Measurements from ENCODE around the gene IL4I1.
"Not testable (repeated sequence)": the region's sequence is repeated elsewhere in the genome, so short reads cannot be mapped to it uniquely, and the experiment has no call there.

Gene IL4I1, protein sequence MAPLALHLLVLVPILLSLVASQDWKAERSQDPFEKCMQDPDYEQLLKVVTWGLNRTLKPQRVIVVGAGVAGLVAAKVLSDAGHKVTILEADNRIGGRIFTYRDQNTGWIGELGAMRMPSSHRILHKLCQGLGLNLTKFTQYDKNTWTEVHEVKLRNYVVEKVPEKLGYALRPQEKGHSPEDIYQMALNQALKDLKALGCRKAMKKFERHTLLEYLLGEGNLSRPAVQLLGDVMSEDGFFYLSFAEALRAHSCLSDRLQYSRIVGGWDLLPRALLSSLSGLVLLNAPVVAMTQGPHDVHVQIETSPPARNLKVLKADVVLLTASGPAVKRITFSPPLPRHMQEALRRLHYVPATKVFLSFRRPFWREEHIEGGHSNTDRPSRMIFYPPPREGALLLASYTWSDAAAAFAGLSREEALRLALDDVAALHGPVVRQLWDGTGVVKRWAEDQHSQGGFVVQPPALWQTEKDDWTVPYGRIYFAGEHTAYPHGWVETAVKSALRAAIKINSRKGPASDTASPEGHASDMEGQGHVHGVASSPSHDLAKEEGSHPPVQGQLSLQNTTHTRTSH

DNA sequence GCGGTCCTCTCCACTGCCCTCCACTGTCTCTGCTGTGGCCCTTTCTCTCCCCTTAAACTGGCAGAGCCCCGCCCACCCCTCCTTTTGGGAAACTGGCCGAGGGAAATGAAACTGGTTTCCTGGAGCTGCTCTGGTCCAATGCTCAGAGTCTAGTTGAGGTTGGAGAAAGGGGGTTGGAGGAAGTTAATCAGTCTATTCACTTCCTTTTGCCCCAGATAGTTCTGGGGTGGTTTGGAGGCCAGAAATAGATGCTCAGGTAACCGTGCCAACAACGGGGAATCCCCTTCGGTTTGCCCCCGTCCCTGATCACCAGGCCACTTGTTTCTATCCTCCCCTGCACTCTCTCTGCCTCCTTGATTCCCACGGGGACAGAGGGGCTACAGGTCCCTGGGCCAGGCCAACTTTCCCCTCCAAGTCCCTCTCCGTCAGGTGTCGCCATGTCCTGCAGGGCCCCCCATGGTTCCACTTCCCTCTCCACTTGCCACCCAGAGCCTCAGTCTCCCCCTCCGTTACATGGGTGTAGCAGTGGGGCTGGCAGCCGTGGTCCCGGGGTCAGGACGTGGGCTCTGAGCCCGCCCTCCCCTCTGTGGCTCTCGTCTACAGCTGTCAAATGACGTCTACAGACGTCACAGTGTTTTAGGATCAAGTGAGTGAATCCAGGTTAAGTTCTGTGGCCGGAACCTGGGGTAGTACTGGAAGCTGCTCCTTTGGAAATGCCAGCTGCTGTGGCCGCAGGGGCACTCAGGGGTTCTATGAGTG is at the start of gene IL4I1:
Gene IL4I1, minus strand, starts transcription at position 25 of the 759 bp plus-strand sequence. CDS start 727 bp downstream, outside the sequence.
- DNase-seq (ENCODE audit: extremely low read depth in 1 of 2, low read depth in 1 of 2) = peak; percentile 19 to 41

DNA sequence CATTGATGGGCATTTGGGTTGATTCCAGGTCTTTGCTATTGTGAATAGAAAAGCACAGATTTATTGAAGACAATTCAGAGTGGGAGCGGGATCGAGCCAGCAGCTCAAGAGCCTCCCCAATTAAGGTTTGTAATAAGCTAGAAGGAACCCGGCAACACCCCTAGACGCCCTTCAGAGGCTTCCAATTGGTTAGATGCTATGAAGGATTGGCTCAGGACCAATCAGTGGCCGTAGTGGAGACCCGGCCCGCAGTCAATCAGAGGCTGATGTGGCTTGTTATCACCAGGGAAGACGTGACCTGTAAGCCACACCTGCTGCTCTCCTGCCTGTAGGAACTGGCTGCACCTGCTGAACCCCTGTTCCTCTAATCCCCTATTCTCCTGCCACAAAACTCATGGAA is 49.7 kb upstream of the IL4I1 start:
- no peak for DNase-seq (ENCODE audit: extremely low read depth in 1 of 2, low read depth in 1 of 2)

DNA sequence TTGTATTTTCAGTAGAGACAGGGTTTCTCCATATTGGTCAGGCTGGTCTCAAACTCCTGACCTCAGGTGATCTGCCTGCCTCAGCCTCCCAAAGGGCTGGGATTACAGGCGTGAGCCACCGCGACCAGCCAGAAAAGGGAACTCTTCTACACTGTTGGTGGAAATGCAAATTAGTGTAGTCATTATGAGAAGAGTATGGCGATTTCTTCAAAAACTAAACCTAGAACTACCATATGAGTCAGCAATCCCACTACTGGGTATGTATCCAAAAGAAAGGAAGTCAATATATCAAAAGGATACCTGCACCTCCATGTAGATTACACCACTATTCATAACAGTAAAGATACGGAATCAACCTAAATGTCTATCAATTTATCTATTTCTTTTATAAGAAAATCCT is 47.9 kb upstream of the IL4I1 start:
- not testable (repeated sequence) for DNase-seq (ENCODE audit: extremely low read depth in 1 of 2, low read depth in 1 of 2)

DNA sequence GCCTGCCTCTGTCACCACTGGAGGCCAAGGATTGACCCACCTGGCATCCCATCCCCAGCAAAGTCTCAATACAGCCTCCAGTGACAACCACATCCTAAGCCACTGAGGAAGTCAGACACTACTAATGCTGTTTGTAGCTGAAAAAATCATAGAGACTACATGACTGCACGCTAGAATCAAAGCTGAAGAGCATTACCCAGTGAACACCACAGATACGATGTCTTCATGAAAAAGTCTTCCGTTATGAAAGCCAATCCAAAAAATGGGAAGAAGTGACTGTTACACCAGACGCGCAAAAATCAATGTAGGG is 43.8 kb upstream of the IL4I1 start:
- no peak for DNase-seq (ENCODE audit: extremely low read depth in 1 of 2, low read depth in 1 of 2)

DNA sequence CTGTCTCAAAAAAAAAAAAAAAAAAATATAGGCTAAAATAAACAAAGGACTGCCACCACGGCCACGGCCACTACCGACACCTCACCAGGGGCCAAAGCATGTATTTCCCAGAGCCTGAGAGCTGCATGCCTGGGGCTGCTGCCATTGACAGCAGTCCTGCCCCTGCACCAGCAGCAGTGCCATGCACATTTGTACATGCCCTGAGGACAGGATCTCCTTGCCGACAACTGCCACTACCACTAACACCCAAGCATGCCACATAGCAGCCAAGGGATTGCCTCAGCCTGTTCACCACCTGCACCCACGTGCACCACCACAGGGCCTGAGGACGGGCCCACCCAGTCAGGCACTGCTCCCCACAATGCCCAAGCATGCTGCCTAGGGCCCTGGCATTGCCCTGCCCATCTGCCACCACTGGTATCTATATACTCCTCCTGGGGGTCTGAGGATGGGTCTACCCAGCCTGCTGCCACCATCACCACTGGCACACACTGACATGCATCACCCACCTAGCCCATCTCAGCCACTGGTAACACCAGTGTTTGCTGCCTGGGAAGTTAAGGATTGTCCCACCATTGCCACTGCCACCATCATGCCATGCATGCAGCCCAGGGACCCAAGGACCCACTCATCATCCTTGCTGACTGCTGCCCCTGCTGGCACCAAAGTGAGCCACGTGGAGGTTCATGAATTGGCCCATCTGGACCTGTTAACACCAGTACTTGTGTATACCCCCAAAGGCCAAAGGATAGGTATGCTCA is 43.2 kb upstream of the IL4I1 start:
- DNase-seq (ENCODE audit: extremely low read depth in 1 of 2, low read depth in 1 of 2) = no peak

DNA sequence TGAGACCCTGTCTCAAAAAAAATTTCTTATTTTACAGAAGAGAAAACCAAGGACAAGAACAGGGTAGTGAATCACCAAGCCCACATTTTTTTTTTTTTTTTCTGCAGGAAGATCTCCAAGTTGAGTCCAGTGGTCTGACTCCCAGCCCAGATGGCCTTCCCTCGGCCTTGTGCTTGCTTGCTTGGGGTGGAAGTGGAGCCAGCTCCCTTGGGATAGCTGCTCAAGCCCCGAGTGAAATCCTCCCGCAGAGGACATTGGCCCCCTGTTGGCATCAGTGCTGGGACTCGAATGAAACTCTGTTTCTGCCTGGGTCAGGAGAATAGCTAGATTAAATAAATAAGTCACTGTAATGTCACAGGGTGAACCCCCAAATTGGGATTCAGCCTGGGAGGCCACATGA is 42.0 kb upstream of the IL4I1 start:
- DNase-seq (ENCODE audit: extremely low read depth in 1 of 2, low read depth in 1 of 2) = no peak

DNA sequence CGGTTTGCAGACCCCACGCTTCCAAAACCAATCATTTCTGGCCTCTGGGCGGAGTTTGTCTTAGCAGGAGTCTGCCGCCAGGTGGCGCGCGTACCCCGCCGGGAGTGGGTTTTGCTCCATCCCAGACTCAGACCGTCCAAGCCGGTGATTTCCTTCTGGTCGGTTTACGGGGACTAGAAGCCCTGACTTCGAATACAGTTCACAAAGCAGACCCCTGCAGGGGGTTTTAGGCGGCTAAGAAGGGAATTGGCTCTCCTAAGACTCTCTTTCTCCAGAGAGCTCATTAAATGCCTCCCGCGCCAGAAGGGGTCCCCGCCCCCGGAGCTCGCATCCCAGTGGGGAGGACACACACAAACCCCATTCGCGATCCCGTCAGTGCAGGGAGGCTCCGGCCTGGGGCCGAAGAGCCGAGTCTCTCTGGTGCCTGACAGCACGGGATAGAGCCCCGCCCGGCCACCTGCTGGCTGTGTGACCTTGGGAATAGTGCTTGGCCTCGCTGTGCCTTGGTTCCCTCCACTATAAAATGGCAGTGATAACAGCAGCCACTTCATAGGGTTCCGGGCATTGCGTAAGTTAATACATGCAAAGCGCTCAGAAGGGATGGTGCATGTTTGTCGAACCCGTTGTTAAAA is 41.2 kb upstream of the IL4I1 start:
- DNase-seq (ENCODE audit: extremely low read depth in 1 of 2, low read depth in 1 of 2) = peak; percentile 42 to 72

DNA sequence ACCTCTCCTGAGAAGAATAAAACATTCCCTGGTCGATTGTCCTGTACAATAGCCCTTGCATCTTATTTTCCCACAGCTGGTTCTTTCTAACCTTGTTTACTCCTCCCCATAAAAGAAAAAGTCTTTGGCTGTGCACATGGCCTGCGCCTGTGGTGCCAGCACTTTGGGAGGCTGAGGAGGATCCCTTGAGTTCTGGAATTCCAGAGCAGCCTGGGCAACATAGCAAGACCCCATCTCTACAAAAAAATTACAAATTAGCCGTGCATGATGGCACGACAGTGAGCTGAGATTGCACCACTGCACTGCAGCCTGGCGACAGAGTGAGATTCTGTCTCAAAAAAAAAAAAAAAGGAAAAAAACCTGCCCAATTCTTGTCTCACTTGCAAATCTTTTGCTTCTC is 39.9 kb upstream of the IL4I1 start:
- DNase-seq (ENCODE audit: extremely low read depth in 1 of 2, low read depth in 1 of 2) = no peak

DNA sequence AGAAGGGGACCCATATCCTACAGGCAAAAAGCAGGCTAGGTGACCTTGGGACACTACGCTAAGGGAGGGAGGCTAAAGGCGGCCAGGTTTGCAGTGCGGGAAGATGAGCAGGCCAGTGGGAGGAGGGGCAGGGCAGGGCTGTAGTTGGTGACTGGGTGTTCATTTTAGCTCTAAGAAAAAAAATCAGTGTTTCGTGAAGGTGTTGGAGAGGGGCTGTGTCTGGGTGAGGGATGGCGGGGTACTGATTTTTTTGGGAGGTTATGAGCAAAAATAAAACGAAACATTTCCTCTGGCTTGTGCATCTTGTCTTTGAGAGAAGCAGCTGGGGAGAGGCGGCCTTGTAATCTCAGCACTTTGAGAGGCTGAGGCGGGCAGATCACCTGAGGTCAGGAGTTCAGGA is 37.0 kb upstream of the IL4I1 start:
- no peak for DNase-seq (ENCODE audit: extremely low read depth in 1 of 2, low read depth in 1 of 2)

DNA sequence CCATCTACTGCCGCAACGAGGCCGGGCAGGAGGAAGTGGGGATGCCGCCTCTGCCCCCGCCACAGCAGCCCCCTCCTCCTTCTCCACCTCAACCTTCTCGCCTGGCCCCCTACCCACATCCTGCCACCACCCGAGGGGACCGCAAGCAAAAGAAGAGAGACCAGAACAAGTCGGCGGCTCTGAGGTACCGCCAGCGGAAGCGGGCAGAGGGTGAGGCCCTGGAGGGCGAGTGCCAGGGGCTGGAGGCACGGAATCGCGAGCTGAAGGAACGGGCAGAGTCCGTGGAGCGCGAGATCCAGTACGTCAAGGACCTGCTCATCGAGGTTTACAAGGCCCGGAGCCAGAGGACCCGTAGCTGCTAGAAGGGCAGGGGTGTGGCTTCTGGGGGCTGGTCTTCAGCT is 36.0 kb upstream of the IL4I1 start:
- no peak for DNase-seq (ENCODE audit: extremely low read depth in 1 of 2, low read depth in 1 of 2)

DNA sequence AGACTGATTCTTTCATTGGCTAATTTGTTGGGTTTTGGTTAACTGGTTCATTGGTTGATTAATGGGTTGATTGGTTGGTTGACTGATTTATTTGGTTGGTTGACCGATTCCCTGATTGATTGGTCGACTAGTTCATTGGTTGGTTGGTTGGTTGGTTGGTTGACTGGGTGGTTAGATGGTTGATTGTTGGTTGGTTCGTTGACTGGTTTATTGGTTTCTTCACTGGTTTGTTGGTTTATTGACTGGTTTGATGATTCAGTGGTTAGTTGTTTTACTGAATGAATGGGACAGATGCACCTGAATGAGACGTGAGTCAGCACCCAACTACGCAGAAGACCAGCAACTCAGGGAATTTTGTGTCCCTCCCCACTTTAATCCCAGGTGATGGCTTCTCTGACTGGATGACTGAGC is 35.4 kb upstream of the IL4I1 start:
- no peak for DNase-seq (ENCODE audit: extremely low read depth in 1 of 2, low read depth in 1 of 2)

DNA sequence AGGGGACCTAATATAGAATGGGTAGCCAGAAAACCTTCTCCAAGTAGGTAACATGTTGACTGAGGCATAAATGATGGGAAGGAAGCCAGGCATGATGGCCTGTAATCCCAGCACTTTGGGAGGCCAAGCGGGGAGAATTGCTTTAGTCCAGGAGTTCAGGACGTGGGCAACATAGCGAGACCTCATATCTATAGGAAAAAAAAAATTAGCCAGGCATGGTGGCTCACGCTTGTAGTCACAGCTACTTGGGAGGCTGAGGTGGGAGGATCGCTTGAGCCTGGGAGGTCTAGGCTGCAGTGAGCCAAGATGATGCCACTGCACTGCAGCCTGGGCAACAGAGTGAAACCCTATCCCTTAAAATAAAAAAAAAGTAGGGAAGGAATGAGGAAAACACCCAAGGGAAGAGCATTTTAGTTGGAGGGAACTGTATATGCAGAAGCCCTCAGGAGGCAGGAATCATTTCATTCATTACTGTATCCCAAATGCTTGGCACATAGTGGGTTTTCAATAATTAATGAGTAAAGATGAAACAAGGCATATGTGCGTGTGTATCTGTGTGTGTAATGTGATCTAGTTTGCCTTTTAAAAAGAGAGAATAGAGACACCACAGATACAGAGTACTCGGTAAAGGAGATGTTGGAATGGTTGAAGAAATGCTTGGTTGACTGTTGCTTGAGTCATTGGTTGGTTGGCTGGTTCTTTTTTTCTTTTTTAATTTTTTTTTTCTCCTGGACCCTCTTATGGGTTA is 34.8 kb upstream of the IL4I1 start:
- no peak for DNase-seq (ENCODE audit: extremely low read depth in 1 of 2, low read depth in 1 of 2)

DNA sequence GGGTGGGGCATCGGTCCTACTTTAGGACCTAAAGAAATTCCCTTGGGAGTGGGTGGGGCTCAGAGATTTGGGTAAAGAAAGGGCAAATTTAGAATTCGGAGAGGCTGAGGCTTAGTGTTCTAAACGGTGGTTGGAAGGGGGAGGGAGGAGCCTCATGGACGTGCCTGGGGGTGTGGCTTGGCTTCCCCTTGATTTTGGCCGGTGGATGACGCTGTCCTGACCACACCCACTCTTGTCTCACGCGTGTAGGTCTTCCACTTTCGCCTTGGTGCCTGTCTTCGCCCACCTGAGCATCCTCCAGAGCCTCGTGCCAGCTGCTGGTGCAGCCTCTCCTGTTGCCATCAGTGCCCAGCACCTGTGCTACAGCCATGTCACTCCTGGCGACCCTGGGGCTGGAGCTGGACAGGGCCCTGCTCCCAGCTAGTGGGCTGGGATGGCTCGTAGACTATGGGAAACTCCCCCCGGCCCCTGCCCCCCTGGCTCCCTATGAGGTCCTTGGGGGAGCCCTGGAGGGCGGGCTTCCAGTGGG is 33.9 kb upstream of the IL4I1 start:
- no peak for DNase-seq (ENCODE audit: extremely low read depth in 1 of 2, low read depth in 1 of 2)

DNA sequence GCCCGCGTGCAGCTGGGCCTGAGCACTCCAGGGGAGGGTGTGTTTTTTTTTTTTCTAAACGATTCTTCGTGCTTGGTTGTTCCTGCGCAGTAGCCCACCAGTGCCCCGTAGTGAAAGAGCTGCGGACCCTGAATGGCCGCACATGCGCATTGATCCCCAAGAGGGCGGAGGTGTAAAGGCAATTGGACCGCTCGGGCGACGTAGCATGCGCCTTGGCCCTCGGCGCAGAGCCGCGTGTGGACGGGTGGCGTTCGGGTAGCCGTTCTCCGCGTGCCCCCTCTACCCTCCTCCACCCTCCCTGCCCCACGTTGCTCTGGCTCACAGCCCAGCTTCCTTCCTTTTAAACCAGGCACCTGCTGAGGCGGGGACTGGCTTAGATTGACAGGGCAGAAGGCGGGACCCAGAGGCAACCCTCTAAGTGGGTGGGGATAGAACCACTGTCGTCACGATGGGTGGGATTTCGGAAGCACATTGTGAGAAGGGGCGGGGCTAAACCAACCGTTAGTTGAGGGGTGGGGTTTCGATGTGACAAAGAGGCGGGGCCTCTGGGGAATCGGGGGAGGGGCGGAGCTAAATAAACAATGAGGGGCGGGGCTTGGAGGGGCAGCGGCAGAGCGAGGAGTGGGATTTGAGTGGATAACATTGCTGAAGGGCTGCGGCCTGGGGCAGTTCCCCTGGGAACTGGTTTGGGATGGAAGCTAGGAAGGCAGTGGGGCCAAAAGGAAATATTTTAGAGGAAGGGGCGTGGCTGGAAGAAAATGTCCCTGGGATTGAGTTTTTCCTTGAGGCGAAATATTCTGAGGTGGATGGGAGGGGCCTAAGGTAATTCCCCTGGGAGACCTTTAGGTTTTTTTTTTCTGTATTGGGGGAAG is 33.2 kb upstream of the IL4I1 start:
- DNase-seq (ENCODE audit: extremely low read depth in 1 of 2, low read depth in 1 of 2) = peak; percentile 80 to 87

DNA sequence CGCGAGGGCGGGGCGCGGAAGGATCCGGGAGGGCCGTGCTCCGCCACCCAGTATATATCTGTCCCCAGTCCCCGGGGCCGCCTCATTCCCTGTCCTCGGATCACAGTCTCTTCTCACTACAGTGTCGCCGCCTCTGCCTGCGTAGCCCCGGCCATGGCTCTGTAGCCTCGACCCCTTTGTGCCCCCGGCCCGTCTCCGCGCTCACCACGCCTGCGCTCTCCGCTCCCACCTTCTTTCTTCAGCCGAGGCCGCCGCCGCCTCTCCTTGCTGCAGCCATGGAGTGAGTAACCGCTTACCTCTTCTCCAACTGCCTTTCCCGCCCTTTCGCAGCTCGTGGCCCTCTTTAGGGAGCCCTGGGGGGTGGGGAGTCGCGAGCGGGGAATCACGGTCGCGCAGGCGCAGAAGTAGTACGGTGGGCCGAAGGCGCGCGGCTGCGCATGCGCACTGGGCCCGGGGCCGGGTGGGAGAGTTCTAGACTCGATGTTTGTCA is 32.5 kb upstream of the IL4I1 start, which contains the start of the genes ATF5 and NUP62:
Gene ATF5, plus strand, starts transcription at position 85 of the 490 bp plus-strand sequence. CDS start 1,646 bp downstream, outside the sequence.
Gene NUP62, minus strand, starts transcription at position 384 of the 490 bp plus-strand sequence. CDS start 19,697 bp downstream, outside the sequence.
- peak; percentile 75 to 92 for DNase-seq (ENCODE audit: extremely low read depth in 1 of 2, low read depth in 1 of 2)

DNA sequence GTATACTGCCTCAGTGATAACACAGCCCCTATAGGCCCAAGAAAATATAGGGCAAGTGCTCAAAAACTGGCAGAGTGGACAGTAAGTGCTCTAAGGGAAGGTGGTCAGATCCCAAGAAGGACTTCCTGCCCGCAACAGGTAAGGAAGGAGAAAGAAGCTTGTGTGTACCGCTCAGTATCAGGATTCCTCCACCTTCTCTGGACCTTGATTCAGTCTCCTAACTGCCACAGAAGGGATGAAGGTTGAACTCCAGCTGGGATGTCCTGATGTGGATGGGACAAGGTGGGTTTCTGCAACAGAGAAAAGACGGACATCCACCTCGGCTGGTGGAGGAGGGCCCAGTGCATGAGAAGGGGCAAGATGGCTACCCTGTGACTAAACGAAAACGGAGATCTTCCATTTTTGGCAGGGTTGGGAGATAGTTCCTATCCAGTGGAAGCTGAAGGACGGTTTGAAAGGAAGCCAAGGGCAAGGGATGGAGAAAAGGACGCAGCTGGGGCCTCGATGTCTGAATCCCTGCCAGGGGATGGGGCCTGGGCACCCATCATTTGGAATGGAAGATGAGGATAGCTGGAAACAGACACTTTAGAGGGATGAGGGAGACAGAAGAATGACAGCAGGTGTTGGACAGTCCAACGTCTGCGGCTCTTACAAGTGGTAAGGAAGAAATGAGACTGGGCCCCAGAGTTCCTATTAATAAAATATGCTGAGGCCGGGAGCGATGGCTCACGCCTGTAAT is 31.0 kb upstream of the IL4I1 start:
- DNase-seq (ENCODE audit: extremely low read depth in 1 of 2, low read depth in 1 of 2) = no peak

DNA sequence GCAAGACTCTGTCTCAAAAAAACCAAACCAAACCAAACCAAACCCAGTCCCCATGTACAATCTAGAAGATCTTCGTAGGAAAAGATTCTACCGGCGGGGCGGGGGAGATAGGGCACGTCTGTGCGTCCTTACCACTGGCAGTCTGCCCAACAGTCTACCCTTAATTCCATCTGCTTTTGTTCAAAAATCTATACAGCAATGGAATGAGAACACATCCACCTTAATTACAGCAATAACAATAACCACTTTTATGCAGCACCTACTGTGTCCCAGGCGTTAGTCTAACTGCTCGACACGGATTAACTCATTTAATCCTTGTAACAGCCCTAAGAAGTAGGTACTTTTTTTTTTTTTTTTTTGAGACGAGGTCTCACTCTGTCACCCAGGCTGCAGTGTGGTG is 29.8 kb upstream of the IL4I1 start:
- DNase-seq (ENCODE audit: extremely low read depth in 1 of 2, low read depth in 1 of 2) = no peak

DNA sequence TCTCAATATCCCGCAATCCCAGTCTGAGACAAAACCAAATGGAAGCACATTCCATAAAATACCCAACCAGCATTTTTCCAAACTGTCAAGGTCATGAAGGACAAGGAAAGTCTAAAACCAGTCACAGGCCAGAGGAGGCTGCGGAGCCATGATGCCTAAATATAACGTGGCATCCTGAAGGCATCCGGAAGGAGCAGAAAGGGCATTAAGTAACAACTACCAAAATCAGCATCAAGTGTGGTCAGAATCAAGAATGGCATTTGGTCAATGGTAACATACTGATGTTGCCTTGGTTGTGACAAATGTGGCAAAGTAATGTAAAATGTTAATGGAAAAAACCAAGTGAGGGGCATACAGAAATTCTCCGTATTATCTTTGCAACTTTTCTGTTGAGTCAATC is 28.8 kb upstream of the IL4I1 start:
- DNase-seq (ENCODE audit: extremely low read depth in 1 of 2, low read depth in 1 of 2) = no peak

All from activated CD8-positive, alpha-beta memory T cell treated with anti-CD3 and anti-CD28 coated beads for 1 hour (primary cell).